Left cardiac atrium (tissue), 4 donors: ENCODE results near the gene ZBTB7B. TPM values are rescaled to one million over a fixed set of nuclear protein-coding genes. Genes with fewer than 3 reads are reported as not detected.
A peak's percentile ranks its signal among the peaks of the same experiment; 100 is the strongest.

Experiments
- ATAC-seq, 2 donors: fragments of 200-7000 bp; cut with Tn5 transposase; one replicate each; pipeline ENCODE4 v1.9.1; 2020; ENCODE audit warnings: mild to moderate bottlenecking in 2 of 2, moderate library complexity in 2 of 2
- DNase-seq: peaks from one replicate; pipeline ENCODE4 v3.0.0-alpha.2; 2020
- intact Hi-C, 2 donors: fragments of 100-400 bp; cut with DNase I; formaldehyde crosslinking; loops; one replicate each; pipeline versions ENCODE4 v1.14.1 to v1.15.1; 2022 to 2023
- total RNA-seq, 2 donors: library from RNA; stranded (reverse); fragmentation: NEBNext Ultra II Directional; extraction: Animal tissue kit (Norgen Biotek cat#: 25700); gene quantifications; one replicate each; pipeline ENCODE4 v1.2.1, GENCODE V29; 2021
- donor health status: DM: no; HTN: yes; CAD: no.
- donor health status: DM: no; HTN: yes; CAD: no; lungs with severe emphysema.
- donor health status: DM: yes; HTN: yes; CAD: no.
- donor health status: Dilated cardiomyopathy.

ZBTB7B gene
- total RNA-seq, 2 donors from 2014 or later: 49.6 to 52.6 TPM

- intact Hi-C loops: no loop called here
- ATAC-seq (no peak), DNase-seq (no peak)
These were observed 20.3 kb downstream of the ZBTB7B start for GRCh38 chr1:155022927-155023236.

DNA sequence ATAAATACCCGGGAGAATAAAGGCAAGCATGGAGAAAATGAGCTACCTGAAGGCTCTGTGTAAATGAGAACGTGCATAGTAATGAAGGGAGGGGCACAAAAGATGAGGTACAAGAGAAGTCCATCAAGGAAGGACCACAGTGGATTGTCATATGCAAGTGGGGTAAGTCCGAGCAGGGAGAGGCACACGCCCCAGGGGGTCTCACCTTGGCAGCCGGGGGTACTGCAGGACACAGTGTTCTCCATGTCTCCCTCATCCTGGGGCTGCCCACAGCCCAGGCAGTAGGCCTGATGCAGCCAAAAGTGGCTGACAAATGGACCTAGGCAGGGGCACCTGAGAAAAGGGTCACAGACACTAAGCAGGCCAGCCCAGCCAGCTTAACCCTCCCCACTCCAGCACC lies 21.0 kb downstream of the ZBTB7B start:
- intact Hi-C loops: no loop called here
- no peak for DNase-seq
- no peak for ATAC-seq

GRCh38 chr1:155024315-155024714 lies 21.7 kb downstream of the ZBTB7B start:
- intact Hi-C loops: no loop called here
- ATAC-seq (no peak), DNase-seq (no peak)

DNA sequence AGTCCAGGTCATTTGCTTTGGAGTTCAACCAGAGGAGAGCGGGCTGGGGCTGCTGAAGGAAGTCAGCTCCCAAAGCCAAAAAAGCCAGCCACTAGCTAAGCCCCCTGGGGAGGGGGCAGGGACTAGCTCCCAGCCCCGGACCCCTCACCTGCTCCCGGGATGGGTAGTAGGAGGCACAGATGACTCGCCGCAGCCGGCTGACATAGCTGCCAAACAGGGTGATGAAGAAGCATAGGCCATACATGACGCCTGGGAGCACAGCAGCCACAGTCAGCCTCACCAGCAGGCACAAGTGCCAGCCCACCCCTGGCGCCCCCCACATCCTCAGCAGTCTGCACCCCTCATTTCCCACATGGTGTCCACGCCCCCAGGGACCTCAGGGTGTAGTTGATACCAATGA lies 23.6 kb downstream of the ZBTB7B start:
- intact Hi-C loops: no loop called here
- no peak for DNase-seq
- ATAC-seq: no peak

GRCh38 chr1:155026588-155026987 lies 24.0 kb downstream of the ZBTB7B start:
- ATAC-seq: no peak
- DNase-seq: no peak
- intact Hi-C loops: no loop called here

- ATAC-seq (peak in 1 of 2 donors; percentile 11), DNase-seq (no peak)
- intact Hi-C loops: loop anchor here in 1 of 2 donors (10.0 kb wide), 1 partner anchor 125 kb away; no protein-coding TSS in a partner anchor
These were observed 27.1 kb downstream of the ZBTB7B start for GRCh38 chr1:155029513-155030242.

DNA sequence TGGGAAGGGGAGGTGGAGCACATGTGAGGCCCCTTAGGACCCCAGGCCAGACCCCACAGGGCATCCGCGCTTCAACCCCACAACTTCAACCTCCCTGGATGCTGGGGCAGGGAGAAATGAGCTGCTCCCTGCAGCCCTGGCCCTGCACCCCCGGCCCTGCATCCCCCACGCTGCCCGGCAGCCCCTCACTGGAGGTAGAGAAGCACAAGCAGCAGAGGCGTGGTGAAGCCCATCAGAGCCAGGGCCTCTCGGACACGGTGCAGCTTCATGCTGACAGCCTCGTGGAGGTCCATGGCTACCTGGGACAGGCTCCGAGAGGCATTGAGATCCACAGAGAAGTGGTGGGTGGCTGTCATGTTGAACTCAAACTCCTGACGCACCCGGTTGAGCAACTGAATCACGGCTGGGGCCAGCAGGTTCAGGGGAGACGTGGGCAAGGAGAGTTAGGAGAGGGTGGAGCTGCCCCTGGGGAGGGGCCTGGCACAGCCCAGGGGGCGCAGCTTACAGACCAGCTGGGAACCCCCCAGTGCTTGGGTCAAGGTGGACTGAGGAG lies 27.7 kb downstream of the ZBTB7B start:
- intact Hi-C loops: loop anchor here in 1 of 2 donors (10.0 kb wide), 1 partner anchor 126 kb away; no protein-coding TSS in a partner anchor
- DNase-seq (no peak), ATAC-seq (no peak)

GRCh38 chr1:155030899-155031298 lies 28.3 kb downstream of the ZBTB7B start:
- DNase-seq: no peak
- intact Hi-C loops: loop anchor here in 1 of 2 donors (10.0 kb wide), 1 partner anchor 126 kb away; no protein-coding TSS in a partner anchor
- ATAC-seq: no peak

DNA sequence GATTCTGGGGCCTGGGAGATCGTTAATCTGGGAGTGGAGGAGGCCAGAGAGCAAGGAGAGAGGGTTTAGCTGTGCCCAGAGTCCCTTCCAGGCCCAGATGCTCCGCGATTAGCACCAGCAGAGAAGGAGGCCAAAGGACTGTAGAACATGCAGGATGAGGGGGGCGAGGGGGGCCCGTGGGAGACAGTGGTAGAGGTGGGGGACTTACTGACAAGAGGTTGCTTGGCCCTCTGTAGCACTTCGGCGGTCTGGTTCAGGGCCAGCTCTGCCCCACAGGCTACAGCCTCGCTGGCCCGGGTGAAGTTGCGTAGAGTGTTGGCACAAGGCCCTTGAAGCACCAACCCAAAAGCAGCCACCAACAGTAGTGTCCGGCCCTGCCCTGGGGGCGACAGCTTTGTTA lies 30.3 kb downstream of the ZBTB7B start:
- no peak for ATAC-seq
- intact Hi-C loops: loop anchor here in 1 of 2 donors (10.0 kb wide), 1 partner anchor 128 kb away; no protein-coding TSS in a partner anchor

GRCh38 chr1:155033524-155033923 lies 30.9 kb downstream of the ZBTB7B start, which contains the start of the genes DCST1 and DCST2:
Gene DCST1 (plus strand): TSS chr1:155033824. CDS start chr1:155034037, 213 bp downstream.
Gene DCST2 (minus strand): TSS chr1:155033781. CDS start chr1:155033701, 80 bp downstream.
- intact Hi-C loops: loop anchor here in 1 of 2 donors (10.0 kb wide), 1 partner anchor 129 kb away; no protein-coding TSS in a partner anchor
- ATAC-seq (no peak), DNase-seq (no peak)

More for the DNA sequence above, 30.3 kb downstream of the ZBTB7B start:
- no peak for DNase-seq

- intact Hi-C loops: loop anchor here in 1 of 2 donors (10.0 kb wide), 1 partner anchor 130 kb away; no protein-coding TSS in a partner anchor
- no peak for DNase-seq
- ATAC-seq: no peak
These were observed 32.0 kb downstream of the ZBTB7B start for GRCh38 chr1:155034318-155035208.

- DNase-seq (no peak), ATAC-seq (no peak)
- intact Hi-C loops: loop anchor here in 1 of 2 donors (10.0 kb wide), 1 partner anchor 131 kb away; no protein-coding TSS in a partner anchor
These were observed 33.3 kb downstream of the ZBTB7B start for GRCh38 chr1:155035936-155036335.

- intact Hi-C loops: loop anchor here in 1 of 2 donors (10.0 kb wide), 1 partner anchor 132 kb away; no protein-coding TSS in a partner anchor
- no peak for DNase-seq
- ATAC-seq: no peak
These were observed 34.4 kb downstream of the ZBTB7B start for GRCh38 chr1:155037043-155037442.

DNA sequence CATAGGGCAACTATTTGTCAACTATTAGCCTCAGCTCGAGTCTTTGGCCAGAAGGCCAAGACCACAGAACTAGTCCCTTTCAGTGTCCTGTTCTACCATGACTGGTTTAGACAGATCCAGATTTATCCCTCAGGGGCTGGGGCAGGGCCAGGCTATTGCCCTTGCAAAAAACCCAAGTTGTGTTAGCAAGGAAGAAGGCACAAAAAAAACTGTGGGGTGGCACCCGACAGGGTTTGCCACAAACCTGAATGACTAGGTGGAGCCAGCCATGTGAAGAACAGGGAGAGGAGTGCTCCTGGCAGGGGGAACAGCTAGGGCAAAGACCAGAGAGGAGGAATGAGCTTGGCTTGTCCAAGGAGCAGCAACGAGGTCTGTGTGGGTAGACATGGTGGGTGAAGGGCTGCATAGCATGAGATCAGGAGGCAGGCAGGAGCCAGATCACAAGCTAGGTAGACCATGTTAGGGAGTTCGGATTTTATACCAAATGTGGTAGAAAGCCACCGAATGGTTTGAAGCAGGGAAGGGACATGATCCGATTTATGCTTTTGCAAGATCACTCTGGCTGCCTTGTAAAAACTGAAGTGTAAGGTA lies 35.3 kb downstream of the ZBTB7B start:
- intact Hi-C loops: loop anchor here in 1 of 2 donors (10.0 kb wide), 1 partner anchor 133 kb away; no protein-coding TSS in a partner anchor

GRCh38 chr1:155038602-155039307 lies 36.2 kb downstream of the ZBTB7B start:
- intact Hi-C loops: loop anchor here in 1 of 2 donors (10.0 kb wide), 1 partner anchor 134 kb away; no protein-coding TSS in a partner anchor
- ATAC-seq: peak; percentile 46 to 88

More for the DNA sequence above, 35.3 kb downstream of the ZBTB7B start:
- no peak for ATAC-seq
- no peak for DNase-seq

GRCh38 chr1:155039308-155039669 lies 36.7 kb downstream of the ZBTB7B start:
- no peak for ATAC-seq

More at GRCh38 chr1:155038602-155039307, 36.2 kb downstream of the ZBTB7B start:
- DNase-seq: no peak

GRCh38 chr1:155040358-155041093 lies 37.9 kb downstream of the ZBTB7B start:
- ATAC-seq (no peak), DNase-seq (no peak)
- intact Hi-C loops: no loop called here

More at GRCh38 chr1:155039308-155039669, 36.7 kb downstream of the ZBTB7B start:
- no peak for DNase-seq
- intact Hi-C loops: loop anchor here in 1 of 2 donors (10.0 kb wide), 1 partner anchor 134 kb away; no protein-coding TSS in a partner anchor
